ENCODE results near the gene COLEC12.

The COLEC12 gene

GRCh38 chr18:475202-476031, 25.1 kb downstream of the COLEC12 start:
- TF ChIP-seq POLR2A (IDR thresholded peaks at IDR 0.05; ENCODE audit: low read depth, low read length), result no peak
- DNase-seq (ENCODE audit: insufficient read length, low spot score), result peak; percentile 61
- peak; percentile 97 for FAIRE-seq

- TF ChIP-seq POLR2A (IDR thresholded peaks at IDR 0.05; ENCODE audit: low read depth, low read length), result no peak
- no peak for DNase-seq (ENCODE audit: insufficient read length, low spot score)
- FAIRE-seq, result no peak
Measured at GRCh38 chr18:474416-474815, 26.1 kb downstream of the COLEC12 start.

GRCh38 chr18:473802-474201, 26.7 kb downstream of the COLEC12 start:
- no peak for TF ChIP-seq POLR2A (IDR thresholded peaks at IDR 0.05; ENCODE audit: low read depth, low read length)
- no peak for DNase-seq (ENCODE audit: insufficient read length, low spot score)
- no peak for FAIRE-seq

- DNase-seq (ENCODE audit: insufficient read length, low spot score) (no peak), FAIRE-seq (no peak)
- no peak for TF ChIP-seq POLR2A (IDR thresholded peaks at IDR 0.05; ENCODE audit: low read depth, low read length)
Measured at GRCh38 chr18:471716-472115, 28.8 kb downstream of the COLEC12 start.

GRCh38 chr18:470661-471501, 29.6 kb downstream of the COLEC12 start:
- TF ChIP-seq POLR2A (IDR thresholded peaks at IDR 0.05; ENCODE audit: low read depth, low read length), result no peak
- FAIRE-seq (no peak), DNase-seq (ENCODE audit: insufficient read length, low spot score) (no peak)

- FAIRE-seq, result no peak
- no peak for DNase-seq (ENCODE audit: insufficient read length, low spot score)
- TF ChIP-seq POLR2A (IDR thresholded peaks at IDR 0.05; ENCODE audit: low read depth, low read length), result no peak
Measured at GRCh38 chr18:468955-469790, 31.3 kb downstream of the COLEC12 start.

GRCh38 chr18:463827-464541, 36.5 kb downstream of the COLEC12 start:
- DNase-seq (ENCODE audit: insufficient read length, low spot score) (no peak), FAIRE-seq (no peak)
- no peak for TF ChIP-seq POLR2A (IDR thresholded peaks at IDR 0.05; ENCODE audit: low read depth, low read length)

GRCh38 chr18:463403-463802, 37.1 kb downstream of the COLEC12 start:
- DNase-seq (ENCODE audit: insufficient read length, low spot score) (no peak), FAIRE-seq (no peak)
- TF ChIP-seq POLR2A (IDR thresholded peaks at IDR 0.05; ENCODE audit: low read depth, low read length), result no peak

- TF ChIP-seq POLR2A (IDR thresholded peaks at IDR 0.05; ENCODE audit: low read depth, low read length), result no peak
- DNase-seq (ENCODE audit: insufficient read length, low spot score) (no peak), FAIRE-seq (no peak)
Measured at GRCh38 chr18:461762-462161, 38.7 kb downstream of the COLEC12 start.

GRCh38 chr18:460791-461190, 39.7 kb downstream of the COLEC12 start:
- no peak for DNase-seq (ENCODE audit: insufficient read length, low spot score)
- TF ChIP-seq POLR2A (IDR thresholded peaks at IDR 0.05; ENCODE audit: low read depth, low read length), result no peak
- FAIRE-seq, result no peak

- no peak for TF ChIP-seq POLR2A (IDR thresholded peaks at IDR 0.05; ENCODE audit: low read depth, low read length)
- no peak for DNase-seq (ENCODE audit: insufficient read length, low spot score)
- no peak for FAIRE-seq
Measured at GRCh38 chr18:459814-460593, 40.5 kb downstream of the COLEC12 start.

- no peak for FAIRE-seq
- no peak for TF ChIP-seq POLR2A (IDR thresholded peaks at IDR 0.05; ENCODE audit: low read depth, low read length)
- DNase-seq (ENCODE audit: insufficient read length, low spot score), result no peak
Measured at GRCh38 chr18:457521-458412, 42.7 kb downstream of the COLEC12 start.

Data from H54 (cell line).